ENCODE measurements around the gene TMEM175. TPM values are rescaled to one million over a fixed set of nuclear protein-coding genes. Genes with fewer than 3 reads are reported as not detected.

TMEM175 gene
- total and polyA plus RNA-seq, 12 donors, result 15.6 to 49.6 (median 19.0) TPM

GRCh38 chr4:990746-991367, 58.6 kb downstream of the TMEM175 start:
- Histone ChIP-seq H3K27ac (no peak overlapping the region), H3K9me3 (no peaks in the 10 kb centered on the region), H3K36me3 (peaks cover 0 to 15% (median 0%) of the 10 kb centered on the region in 9 donors), H3K4me3 (no peak overlapping the region), H3K4me1 (peaks cover 4 to 18% (median 17%) of the 10 kb centered on the region in 9 donors), H3K27me3 (peaks cover 0 to 3% (median under 1%) of the 10 kb centered on the region in 7 donors)
- intact Hi-C loops (cut with DNase I), result no loop called here
- TF ChIP-seq, protein P1, sequence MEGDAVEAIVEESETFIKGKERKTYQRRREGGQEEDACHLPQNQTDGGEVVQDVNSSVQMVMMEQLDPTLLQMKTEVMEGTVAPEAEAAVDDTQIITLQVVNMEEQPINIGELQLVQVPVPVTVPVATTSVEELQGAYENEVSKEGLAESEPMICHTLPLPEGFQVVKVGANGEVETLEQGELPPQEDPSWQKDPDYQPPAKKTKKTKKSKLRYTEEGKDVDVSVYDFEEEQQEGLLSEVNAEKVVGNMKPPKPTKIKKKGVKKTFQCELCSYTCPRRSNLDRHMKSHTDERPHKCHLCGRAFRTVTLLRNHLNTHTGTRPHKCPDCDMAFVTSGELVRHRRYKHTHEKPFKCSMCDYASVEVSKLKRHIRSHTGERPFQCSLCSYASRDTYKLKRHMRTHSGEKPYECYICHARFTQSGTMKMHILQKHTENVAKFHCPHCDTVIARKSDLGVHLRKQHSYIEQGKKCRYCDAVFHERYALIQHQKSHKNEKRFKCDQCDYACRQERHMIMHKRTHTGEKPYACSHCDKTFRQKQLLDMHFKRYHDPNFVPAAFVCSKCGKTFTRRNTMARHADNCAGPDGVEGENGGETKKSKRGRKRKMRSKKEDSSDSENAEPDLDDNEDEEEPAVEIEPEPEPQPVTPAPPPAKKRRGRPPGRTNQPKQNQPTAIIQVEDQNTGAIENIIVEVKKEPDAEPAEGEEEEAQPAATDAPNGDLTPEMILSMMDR (IDR thresholded peaks at IDR 0.05), result no peak
- WGBS, 2 donors, result 93 to 95% methylated on average over 26 of the region's 26 CpGs
- DNase-seq (no peak), ATAC-seq (no peak)

DNA sequence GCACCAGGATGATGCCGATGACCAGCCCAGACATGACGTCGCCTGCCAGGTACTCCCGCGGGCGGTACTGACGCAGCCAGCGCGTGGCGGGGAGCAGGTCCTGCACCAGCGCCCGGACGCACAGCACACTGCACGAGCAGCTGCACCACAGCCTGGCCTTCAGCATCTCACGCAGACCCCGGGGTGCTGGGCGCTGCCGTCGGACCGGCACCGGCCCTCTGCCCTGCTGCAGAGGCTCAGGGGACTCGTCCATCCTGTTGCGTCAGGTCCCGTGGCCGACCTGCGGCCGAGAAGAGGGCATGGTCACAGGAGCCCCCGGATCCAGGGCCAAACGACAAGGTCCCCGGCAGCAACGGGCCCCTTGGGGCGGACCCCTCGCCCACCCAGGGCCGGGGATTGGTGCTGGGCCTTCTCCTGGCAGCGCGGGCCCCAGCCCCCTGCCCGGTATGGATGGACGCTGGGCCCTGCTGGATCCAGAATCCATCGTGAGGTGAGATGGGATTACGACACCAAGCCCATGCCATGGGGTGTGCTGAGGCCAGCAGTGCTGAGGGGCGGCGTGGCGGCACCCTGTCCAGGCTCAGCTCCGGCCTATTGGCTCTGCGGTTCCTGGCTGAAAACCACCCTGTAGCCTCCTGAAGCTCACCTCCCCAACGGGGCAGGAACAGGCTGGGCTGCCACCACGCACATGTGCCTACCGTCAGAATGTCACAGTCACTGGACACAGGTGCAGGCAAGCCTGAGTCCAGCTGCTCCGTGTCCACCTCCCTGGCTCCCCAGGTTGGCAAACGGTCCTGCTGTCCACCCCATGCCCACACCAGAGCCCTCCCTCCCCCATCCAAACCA, 59.4 kb downstream of the TMEM175 start:
- H3K27me3 ChIP-seq, result peaks cover 0 to 11% (median 8%) of the 10 kb centered on the region in 7 donors
- no peak overlapping the region for H3K4me3 ChIP-seq
- TF ChIP-seq, protein P1 (IDR thresholded peaks at IDR 0.05), result no peak
- H3K27ac ChIP-seq, result no peak overlapping the region
- DNase-seq, result no peak
- peaks cover 4 to 12% (median 10%) of the 10 kb centered on the region in 9 donors for H3K4me1 ChIP-seq
- ATAC-seq, result no peak
- intact Hi-C loops (cut with DNase I), result no loop called here
- 96 to 97% methylated on average over 48 to 50 of the region's 50 CpGs for WGBS, 2 donors
- no peaks in the 10 kb centered on the region for H3K9me3 ChIP-seq
- peaks cover 0 to 15% (median 0%) of the 10 kb centered on the region in 9 donors for H3K36me3 ChIP-seq

- TF ChIP-seq, protein P1 (IDR thresholded peaks at IDR 0.05), result no peak
- intact Hi-C loops (cut with DNase I), result no loop called here
- peaks cover 5 to 20% (median 16%) of the 10 kb centered on the region in 7 donors for H3K27me3 ChIP-seq
- H3K27ac ChIP-seq, result no peak overlapping the region
- 73% methylated on average over 25 of the region's 25 CpGs for WGBS, 2 donors
- H3K36me3 ChIP-seq, result peaks cover 0 to 15% (median 0%) of the 10 kb centered on the region in 9 donors
- DNase-seq, result no peak
- H3K4me1 ChIP-seq, result peaks cover under 1 to 14% (median 8%) of the 10 kb centered on the region in 9 donors
- H3K9me3 ChIP-seq, result no peaks in the 10 kb centered on the region
- no peak overlapping the region for H3K4me3 ChIP-seq
- peak in 5 of 8 donors; percentile 3 to 31 (median 8) for ATAC-seq
Measured at GRCh38 chr4:992297-993110, 60.2 kb downstream of the TMEM175 start.
